ENCODE results near the gene YPEL5.
A peak's percentile ranks its signal among the peaks of the same experiment; 100 is the strongest.
"Not testable (repeated sequence)": the region's sequence is repeated elsewhere in the genome, so short reads cannot be mapped to it uniquely, and the experiment has no call there.

Gene YPEL5

GRCh38 chr2:30139131-30139870 lies 7.5 kb upstream of the YPEL5 start:
- no peak for TF ChIP-seq CTCF (IDR thresholded peaks at IDR 0.05; ENCODE audit: borderline replicate concordance, insufficient read depth, low read depth, low read length)
- H3K4me3 ChIP-seq (ENCODE audit: low read depth, low read length): no peak overlapping the region

- no peak for TF ChIP-seq CTCF (IDR thresholded peaks at IDR 0.05; ENCODE audit: borderline replicate concordance, insufficient read depth, low read depth, low read length)
Observed at GRCh38 chr2:30141136-30141535, 5.7 kb upstream of the YPEL5 start.

GRCh38 chr2:30144260-30144659 lies 2.5 kb upstream of the YPEL5 start:
- no peak overlapping the region for H3K4me3 ChIP-seq (ENCODE audit: low read depth, low read length)
- no peak for TF ChIP-seq CTCF (IDR thresholded peaks at IDR 0.05; ENCODE audit: borderline replicate concordance, insufficient read depth, low read depth, low read length)

More at GRCh38 chr2:30141136-30141535, 5.7 kb upstream of the YPEL5 start:
- H3K4me3 ChIP-seq (ENCODE audit: low read depth, low read length): no peak overlapping the region

GRCh38 chr2:30144951-30145350 lies 1.9 kb upstream of the YPEL5 start:
- not testable (repeated sequence) for H3K4me3 ChIP-seq (ENCODE audit: low read depth, low read length)

GRCh38 chr2:30145826-30146336 lies 926 bp upstream of the YPEL5 start:
- H3K4me3 ChIP-seq (ENCODE audit: low read depth, low read length): peak overlapping the region; percentile 0
- no peak for TF ChIP-seq CTCF (IDR thresholded peaks at IDR 0.05; ENCODE audit: borderline replicate concordance, insufficient read depth, low read depth, low read length)

GRCh38 chr2:30147196-30147714 lies 448 bp downstream of the YPEL5 start:
- TF ChIP-seq CTCF (IDR thresholded peaks at IDR 0.05; ENCODE audit: borderline replicate concordance, insufficient read depth, low read depth, low read length): no peak
- peak overlapping the region; percentile 78 for H3K4me3 ChIP-seq (ENCODE audit: low read depth, low read length)

- peak; percentile 65 for TF ChIP-seq CTCF (IDR thresholded peaks at IDR 0.05; ENCODE audit: borderline replicate concordance, insufficient read depth, low read depth, low read length)
- peak overlapping the region; percentile 78 for H3K4me3 ChIP-seq (ENCODE audit: low read depth, low read length)
Observed at GRCh38 chr2:30147715-30148610, 1.2 kb downstream of the YPEL5 start.
